ENCODE results near the gene ASB3. TPM values are rescaled to one million over a fixed set of nuclear protein-coding genes. Genes with fewer than 3 reads are reported as not detected.

Gene ASB3
- total RNA-seq, 1 experiment from 2014 or later, result 23.1 TPM

- H3K27me3 Mint-ChIP-seq (ENCODE audit: low read depth), result no peaks in the 10 kb centered on the region
Measured at GRCh38 chr2:53701221-53701620, 85.5 kb downstream of the ASB3 start.

More at GRCh38 chr2:53701221-53701620, 85.5 kb downstream of the ASB3 start:
- H3K9me3 Mint-ChIP-seq, result no peaks in the 10 kb centered on the region; a peak in 1 of 5 replicates
- no peak overlapping the region for H3K56ac ChIP-seq (ENCODE audit: insufficient read length, low read depth, low read length)
- H3K27ac Mint-ChIP-seq, result no peak overlapping the region
- H3K14ac ChIP-seq (ENCODE audit: insufficient read depth, low read length), result no peak overlapping the region
- H3K79me2 ChIP-seq (ENCODE audit: insufficient read depth, low read length), result no peaks in the 10 kb centered on the region
- no peak overlapping the region for H3K27ac ChIP-seq (ENCODE audit: insufficient read length, low read depth, low read length)
- no peaks in the 10 kb centered on the region for H3K4me1 ChIP-seq (ENCODE audit: insufficient read depth, low read length)
- H3K4me1 Mint-ChIP-seq, result no peaks in the 10 kb centered on the region
- no peak overlapping the region for H3K18ac ChIP-seq (ENCODE audit: insufficient read length, low read depth, low read length)
- H3K9me3 ChIP-seq (ENCODE audit: control insufficient read depth, low read depth, low read length), result no peaks in the 10 kb centered on the region
- H2BK15ac ChIP-seq (ENCODE audit: low read depth, low read length), result no peak overlapping the region
- H4K91ac ChIP-seq (ENCODE audit: insufficient read length, low read depth, low read length), result no peak overlapping the region
- H2BK20ac ChIP-seq (ENCODE audit: low read depth, low read length, poor library complexity, severe bottlenecking), result no peak overlapping the region
- H2AK5ac ChIP-seq (ENCODE audit: insufficient read length, low read length), result no peak overlapping the region
- H2BK120ac ChIP-seq (ENCODE audit: low read depth, low read length, poor library complexity, severe bottlenecking), result no peak overlapping the region
- no peaks in the 10 kb centered on the region for H3K27me3 ChIP-seq (ENCODE audit: insufficient read depth, low read length)
- no peaks in the 10 kb centered on the region for H4K20me1 ChIP-seq (ENCODE audit: control insufficient read depth, insufficient read depth, insufficient read length)
- H3K4ac ChIP-seq (ENCODE audit: low read depth, low read length), result no peak overlapping the region
- H2BK12ac ChIP-seq (ENCODE audit: insufficient read length, low read depth, low read length), result no peak overlapping the region
- H3K9ac ChIP-seq (ENCODE audit: extremely low read depth, insufficient read length, low read length), result no peak overlapping the region
- no peak overlapping the region for H4K8ac ChIP-seq (replicated peaks; ENCODE audit: insufficient read length, low read depth, low read length)
- no peak for DNase-seq
- no peak overlapping the region for H3K23ac ChIP-seq (ENCODE audit: insufficient read length, low read depth, low read length)
- no peaks in the 10 kb centered on the region for H3K23me2 ChIP-seq (ENCODE audit: insufficient read length, low read depth, low read length, poor library complexity, severe bottlenecking)
- TF ChIP-seq CTCF (conservative IDR thresholded peaks at IDR 0.05), result no peak
- no peak overlapping the region for H4K5ac ChIP-seq (ENCODE audit: insufficient read length, low read depth, low read length)
- H3K36me3 Mint-ChIP-seq (ENCODE audit: insufficient read depth in 1 of 3, low read depth in 3 of 3), result peaks cover 8 to 28% (median 24%) of the 10 kb centered on the region in 3 experiments; a peak in 6 of 7 replicates
- no peak overlapping the region for H2AFZ ChIP-seq (ENCODE audit: low read length)
- no peak overlapping the region for H3K4me3 Mint-ChIP-seq
- H3K79me1 ChIP-seq (ENCODE audit: insufficient read depth, low read depth, low read length, poor library complexity, severe bottlenecking), result no peaks in the 10 kb centered on the region
- H3K4me2 ChIP-seq (ENCODE audit: insufficient read depth, insufficient read length, low read length), result no peak overlapping the region
- H2BK5ac ChIP-seq (ENCODE audit: insufficient read length, low read length), result no peak overlapping the region
- H3T11ph ChIP-seq (ENCODE audit: low read length), result no peak overlapping the region
- no CpG with 5 or more reads among the region's 2 CpGs for WGBS (ENCODE audit: extremely low coverage, insufficient read length, low lambda C conversion rate)

Data from H9 (cell line).